Gastrocnemius medialis (tissue), 4 donors: ENCODE data around the gene TSNAXIP1. TPM values are rescaled to one million over a fixed set of nuclear protein-coding genes. Genes with fewer than 3 reads are reported as not detected.

Experiments
- ATAC-seq, 2 donors: fragments of 150-250 bp; one replicate each; pipeline ENCODE4 v1.9.1; 2016
- DNase-seq, 2 donors: peaks; one replicate each; pipeline ENCODE4 v3.0.0-alpha.2; 2019
- H3K27ac ChIP-seq, 4 donors: fragments of 200-600 bp; sonication (generic); 1 replicate in 1 of 4; 2 replicates in 3 of 4; pipeline ENCODE4 v1.5.1; 2016 to 2018; ENCODE audit warnings: mild to moderate bottlenecking in 2 of 4, moderate library complexity in 1 of 4
- H3K27me3 ChIP-seq, 3 donors: fragments of 200-600 bp; sonication (generic) in 2 of 3; 1 replicate in 1 of 3; 2 replicates in 2 of 3; pipeline versions ENCODE4 v1.5.1 to v1.6.0; 2016 to 2019; ENCODE audit warnings: mild to moderate bottlenecking in 1 of 3, moderate library complexity in 1 of 3
- H3K36me3 ChIP-seq, 2 donors: fragments of 200-600 bp; sonication (generic) in 1 of 2; one replicate each; pipeline ENCODE4 v1.5.1; 2017 to 2018
- H3K4me1 ChIP-seq, 2 donors: fragments of 200-600 bp; sonication (generic) in 1 of 2; one replicate each; pipeline ENCODE4 v1.5.1; 2016 to 2017; ENCODE audit warnings: mild to moderate bottlenecking in 2 of 2
- H3K4me3 ChIP-seq, 4 donors: fragments of 200-600 bp; sonication (generic) in 3 of 4; 1 replicate in 1 of 4; 2 replicates in 3 of 4; pipeline ENCODE4 v1.5.1; 2016 to 2019; ENCODE audit warnings: mild to moderate bottlenecking in 2 of 4
- H3K9me3 ChIP-seq, 3 donors: fragments of 200-600 bp; sonication (generic) in 2 of 3; 1 replicate in 1 of 3; 2 replicates in 2 of 3; pipeline ENCODE4 v1.5.1; 2016 to 2019
- POLR2A ChIP-seq, 2 donors: fragments of 450-650 bp; IDR thresholded peaks; one replicate each; pipeline ENCODE4 v1.6.1; 2017; ENCODE audit warnings: antibody characterized with exemption in 2 of 2, mild to moderate bottlenecking in 2 of 2, moderate library complexity in 2 of 2
- in situ Hi-C, 4 donors: fragments of 200-750 bp; cut with MboI; loops; one replicate each; pipeline versions ENCODE4 v1.15.0 to v1.8.0; 2017; ENCODE audit warnings: low sequenced_read_pairs in 4 of 4
- intact Hi-C: fragments of 100-400 bp; cut with DNase I; formaldehyde crosslinking; loops from one replicate; pipeline ENCODE4 v1.15.1; 2023; ENCODE audit warnings: low total_unique reads
- total RNA-seq, 4 donors: library from RNA; depleted of rRNA; stranded (reverse); fragments of >200 nt; gene quantifications; one replicate each; pipeline versions ENCODE4 v1.1.0 to v1.2.3, GENCODE V29; 2016
- TF ChIP-seq, protein P1 (sequence below), 5 experiments: fragments of 450-650 bp in 3 of 5; fragments of 200-600 bp in 2 of 5; sonication (generic) in 2 of 5; IDR thresholded peaks in 4 of 5; conservative IDR thresholded peaks in 1 of 5; 1 replicate in 4 of 5; 2 replicates in 1 of 5; pipeline ENCODE4 v1.5.1; 2016 to 2019; ENCODE audit warnings: antibody characterized with exemption in 5 of 5, mild to moderate bottlenecking in 3 of 5, moderate library complexity in 3 of 5

Gene TSNAXIP1
- total RNA-seq, 4 donors from 2014 or later = 0.27 to 11.0 (median 0.56) TPM; not detected in 1

DNA sequence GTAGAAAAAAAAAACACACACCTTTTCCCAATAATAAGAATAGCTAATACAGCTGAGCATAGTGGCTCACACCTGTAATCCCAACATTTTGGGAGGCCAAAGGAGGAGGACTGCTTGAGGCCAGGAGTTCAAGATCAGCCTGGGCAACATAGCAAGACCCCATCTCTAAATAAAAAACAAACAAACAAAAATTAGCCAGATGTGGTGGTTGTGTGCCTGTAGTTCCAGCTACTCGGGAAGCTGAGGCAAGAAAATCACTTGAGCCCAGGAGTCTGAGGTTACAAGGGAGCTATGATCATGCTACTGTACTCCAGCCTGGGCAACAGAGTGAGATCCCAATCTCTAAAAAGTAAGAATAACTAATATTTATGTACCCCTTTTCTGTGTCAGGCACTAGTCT is 44.8 kb upstream of the TSNAXIP1 start:
- ATAC-seq (no peak), DNase-seq (no peak)
- Histone ChIP-seq H3K4me3 (no peak overlapping the region), H3K27ac (peak overlapping the region in 2 of 4 donors; percentile 21 to 75), H3K27me3 (no peaks in the 10 kb centered on the region), H3K9me3 (no peaks in the 10 kb centered on the region), H3K4me1 (peaks cover 25 to 27% of the 10 kb centered on the region in 2 donors), H3K36me3 (no peaks in the 10 kb centered on the region)
- in situ Hi-C loops (no loop called here), intact Hi-C loops (no loop called here)
- TF ChIP-seq, protein P1, sequence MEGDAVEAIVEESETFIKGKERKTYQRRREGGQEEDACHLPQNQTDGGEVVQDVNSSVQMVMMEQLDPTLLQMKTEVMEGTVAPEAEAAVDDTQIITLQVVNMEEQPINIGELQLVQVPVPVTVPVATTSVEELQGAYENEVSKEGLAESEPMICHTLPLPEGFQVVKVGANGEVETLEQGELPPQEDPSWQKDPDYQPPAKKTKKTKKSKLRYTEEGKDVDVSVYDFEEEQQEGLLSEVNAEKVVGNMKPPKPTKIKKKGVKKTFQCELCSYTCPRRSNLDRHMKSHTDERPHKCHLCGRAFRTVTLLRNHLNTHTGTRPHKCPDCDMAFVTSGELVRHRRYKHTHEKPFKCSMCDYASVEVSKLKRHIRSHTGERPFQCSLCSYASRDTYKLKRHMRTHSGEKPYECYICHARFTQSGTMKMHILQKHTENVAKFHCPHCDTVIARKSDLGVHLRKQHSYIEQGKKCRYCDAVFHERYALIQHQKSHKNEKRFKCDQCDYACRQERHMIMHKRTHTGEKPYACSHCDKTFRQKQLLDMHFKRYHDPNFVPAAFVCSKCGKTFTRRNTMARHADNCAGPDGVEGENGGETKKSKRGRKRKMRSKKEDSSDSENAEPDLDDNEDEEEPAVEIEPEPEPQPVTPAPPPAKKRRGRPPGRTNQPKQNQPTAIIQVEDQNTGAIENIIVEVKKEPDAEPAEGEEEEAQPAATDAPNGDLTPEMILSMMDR (IDR thresholded peaks at IDR 0.05 in 4 of 5, conservative IDR thresholded peaks at IDR 0.05 in 1 of 5) = no peak
- no peak for TF ChIP-seq POLR2A (IDR thresholded peaks at IDR 0.05)

DNA sequence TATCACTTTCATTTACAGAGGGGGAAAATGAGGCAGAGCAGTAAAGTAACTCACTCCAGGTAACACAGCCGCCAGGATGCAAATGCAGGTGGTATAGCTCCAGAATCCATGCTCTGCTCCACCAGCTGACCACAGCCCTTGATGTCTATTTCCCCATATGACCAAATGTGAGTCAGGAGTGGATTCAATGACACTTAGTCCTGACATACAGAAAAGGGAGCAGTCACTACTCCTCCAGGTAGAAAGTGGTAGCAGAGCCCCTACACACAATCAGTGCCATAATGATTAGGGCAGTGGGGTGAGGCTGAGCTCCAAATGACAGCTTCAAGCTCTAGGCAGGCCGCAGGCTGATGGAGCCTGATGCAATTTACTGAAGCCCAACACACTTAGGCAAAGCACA is 44.3 kb upstream of the TSNAXIP1 start:
- peaks cover 27 to 30% of the 10 kb centered on the region in 2 donors for H3K4me1 ChIP-seq
- ATAC-seq (no peak), DNase-seq (no peak)
- in situ Hi-C loops (no loop called here), intact Hi-C loops (no loop called here)
- H3K27me3 ChIP-seq = no peaks in the 10 kb centered on the region
- H3K4me3 ChIP-seq = no peak overlapping the region
- H3K27ac ChIP-seq = peak overlapping the region in 2 of 4 donors; percentile 21 to 75
- no peaks in the 10 kb centered on the region for H3K9me3 ChIP-seq
- H3K36me3 ChIP-seq = no peaks in the 10 kb centered on the region
- TF ChIP-seq, protein P1 (IDR thresholded peaks at IDR 0.05 in 4 of 5, conservative IDR thresholded peaks at IDR 0.05 in 1 of 5) = no peak
- no peak for TF ChIP-seq POLR2A (IDR thresholded peaks at IDR 0.05)

DNA sequence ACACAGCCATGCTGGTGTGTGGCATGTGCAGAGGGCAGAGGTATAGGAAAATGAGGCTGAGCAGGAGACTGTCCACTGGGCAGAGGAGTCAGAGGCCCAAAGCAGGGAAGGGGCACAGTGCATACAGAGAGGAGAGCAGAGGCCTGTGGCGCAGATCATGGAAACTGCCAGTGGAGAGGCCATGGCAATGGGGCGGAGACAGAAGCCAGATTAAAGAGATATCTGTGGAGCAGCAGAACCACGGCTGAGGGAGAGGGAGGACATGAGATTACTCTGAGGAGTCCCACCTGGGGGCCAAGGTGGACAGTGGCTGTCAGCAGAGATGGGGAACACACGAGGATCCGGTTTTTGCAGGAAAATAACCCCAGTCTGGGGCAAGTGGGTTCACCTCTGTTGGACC is 43.6 kb upstream of the TSNAXIP1 start:
- in situ Hi-C loops = no loop called here
- peak overlapping the region in 1 of 4 donors; percentile 25 for H3K27ac ChIP-seq
- H3K36me3 ChIP-seq = no peaks in the 10 kb centered on the region
- ATAC-seq (no peak), DNase-seq (no peak)
- H3K27me3 ChIP-seq = no peaks in the 10 kb centered on the region
- no peak for TF ChIP-seq POLR2A (IDR thresholded peaks at IDR 0.05)
- TF ChIP-seq, protein P1 (IDR thresholded peaks at IDR 0.05 in 4 of 5, conservative IDR thresholded peaks at IDR 0.05 in 1 of 5) = no peak
- peaks cover 27 to 30% of the 10 kb centered on the region in 2 donors for H3K4me1 ChIP-seq
- H3K4me3 ChIP-seq = no peak overlapping the region
- intact Hi-C loops = no loop called here
- H3K9me3 ChIP-seq = no peaks in the 10 kb centered on the region

DNA sequence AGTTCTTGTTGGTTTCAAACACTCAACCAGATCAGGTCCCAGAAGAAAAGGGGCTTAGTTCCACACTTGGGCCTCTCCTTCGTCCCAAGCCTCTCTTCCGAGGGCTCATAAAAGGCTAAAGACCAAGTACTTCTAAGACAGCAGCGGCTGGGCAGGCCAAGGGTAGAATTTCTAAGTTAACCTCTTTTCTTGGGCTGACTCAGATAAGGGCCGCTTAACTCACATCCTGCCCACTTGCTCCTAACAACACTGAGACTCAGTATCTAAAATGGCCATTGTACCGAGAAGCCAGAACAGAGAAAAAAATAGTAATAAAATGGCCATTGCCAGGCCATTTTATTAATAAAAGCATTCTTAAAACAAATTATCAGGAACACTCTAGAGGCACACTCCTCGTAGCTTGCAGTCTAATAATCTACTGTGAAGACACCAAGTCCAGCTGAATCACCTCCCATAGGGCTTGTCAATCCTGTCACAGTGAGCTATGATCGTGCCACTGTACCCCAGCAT is 42.5 kb upstream of the TSNAXIP1 start:
- TF ChIP-seq POLR2A (IDR thresholded peaks at IDR 0.05) = no peak
- TF ChIP-seq, protein P1 (IDR thresholded peaks at IDR 0.05 in 4 of 5, conservative IDR thresholded peaks at IDR 0.05 in 1 of 5) = no peak
- ATAC-seq (no peak), DNase-seq (no peak)
- intact Hi-C loops = no loop called here
- Histone ChIP-seq H3K27ac (no peak overlapping the region), H3K36me3 (no peaks in the 10 kb centered on the region), H3K4me1 (peaks cover 27 to 30% of the 10 kb centered on the region in 2 donors), H3K27me3 (no peaks in the 10 kb centered on the region), H3K9me3 (no peaks in the 10 kb centered on the region), H3K4me3 (no peak overlapping the region)
- in situ Hi-C loops = no loop called here

DNA sequence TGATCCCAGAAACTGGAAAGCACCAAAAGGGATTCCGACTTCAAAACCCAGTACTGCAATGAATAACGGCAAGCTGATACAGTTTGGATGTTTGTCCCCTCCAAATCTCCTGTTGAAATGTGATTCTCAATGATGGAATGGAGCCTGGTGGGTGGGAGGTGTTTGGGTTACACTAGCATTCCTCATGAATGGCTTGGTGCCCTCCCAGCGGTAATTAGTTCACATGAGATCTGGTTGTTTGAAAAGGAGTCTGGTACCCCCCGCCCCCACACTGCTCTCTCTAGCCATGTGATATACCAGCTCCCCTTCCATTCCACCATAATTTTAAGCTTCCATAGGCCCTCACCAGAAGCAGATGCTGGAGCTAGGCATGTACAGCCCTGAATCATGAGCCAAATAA is 40.4 kb upstream of the TSNAXIP1 start:
- H3K9me3 ChIP-seq = no peaks in the 10 kb centered on the region
- ATAC-seq (no peak), DNase-seq (no peak)
- intact Hi-C loops (no loop called here), in situ Hi-C loops (no loop called here)
- peaks cover 0 to 7% of the 10 kb centered on the region in 2 donors for H3K36me3 ChIP-seq
- peak overlapping the region in 1 of 4 donors; percentile 19 for H3K27ac ChIP-seq
- TF ChIP-seq POLR2A (IDR thresholded peaks at IDR 0.05) = no peak
- TF ChIP-seq, protein P1 (IDR thresholded peaks at IDR 0.05 in 4 of 5, conservative IDR thresholded peaks at IDR 0.05 in 1 of 5) = no peak
- H3K4me3 ChIP-seq = no peak overlapping the region
- H3K27me3 ChIP-seq = no peaks in the 10 kb centered on the region
- peaks cover 13 to 16% of the 10 kb centered on the region in 2 donors for H3K4me1 ChIP-seq
